B cell (primary cell): ENCODE results near the gene TOP1. TPM values are rescaled to one million over a fixed set of nuclear protein-coding genes. Genes with fewer than 3 reads are reported as not detected.

Source experiments
- ATAC-seq: fragments of 200-7000 bp; cut with Tn5 transposase; one replicate; pipeline ENCODE4 v1.10.0; 2021; ENCODE audit warnings: low read depth, mild to moderate bottlenecking, moderate number of reproducible peaks, moderate library complexity
- CTCF ChIA-PET: fragments of 350-600 bp; sonication (Branson Sonifier 250); formaldehyde crosslinking; loops from one replicate; lab custom pipeline; 2021; ENCODE audit warnings: antibody characterized with exemption, inconsistent platforms; lab: Charles Lee
- POLR2A ChIA-PET: fragments of 350-600 bp; sonication (Branson Sonifier 250); formaldehyde crosslinking; loops from one replicate; lab custom pipeline; 2021; ENCODE audit warnings: antibody characterized with exemption; lab: Charles Lee
- DNase-seq: peaks from one replicate; pipeline ENCODE4 v3.0.0; 2013
- H2AFZ ChIP-seq: 2 replicates; pipeline ENCODE4 v1.6.1; 2012; ENCODE audit warnings: mild to moderate bottlenecking, low read depth, low read length; ENCODE audit not compliant: insufficient read depth, poor library complexity, severe bottlenecking
- H3K27ac ChIP-seq, 2 donors: 1 replicate in 1 of 2; 2 replicates in 1 of 2; pipeline ENCODE4 v1.5.1; 2012 to 2013; ENCODE audit warnings: low read length in 2 of 2, mild to moderate bottlenecking in 2 of 2, moderate library complexity in 1 of 2
- H3K27me3 ChIP-seq, 4 experiments: fragments of 200-600 bp in 1 of 4; sonication (generic) in 1 of 4; replicated peaks in 1 of 4; 1 replicate in 2 of 4; 2 replicates in 2 of 4; pipeline versions ENCODE4 v1.6.1 to v1.7.0; 2013 to 2016; ENCODE audit warnings: low read length in 3 of 4, mild to moderate bottlenecking in 2 of 4, mixed read lengths in 1 of 4, moderate library complexity in 1 of 4; ENCODE audit not compliant: insufficient read depth in 4 of 4, control insufficient read depth in 3 of 4; ENCODE audit errors: control extremely low read depth in 1 of 4
- H3K36me3 ChIP-seq, 2 experiments: replicated peaks in 1 of 2; 1 replicate in 1 of 2; 2 replicates in 1 of 2; pipeline versions ENCODE4 v1.6.1 to v1.7.1; 2013; ENCODE audit warnings: low read length in 1 of 2; ENCODE audit not compliant: insufficient read depth in 2 of 2, control insufficient read depth in 1 of 2; ENCODE audit errors: control extremely low read depth in 1 of 2, extremely low read depth in 1 of 2
- H3K4me1 ChIP-seq, 2 donors: fragments of 200-600 bp in 1 of 2; sonication (generic) in 1 of 2; 1 replicate in 1 of 2; 2 replicates in 1 of 2; pipeline versions ENCODE4 v1.5.1 to v1.6.1; 2013 to 2017; ENCODE audit warnings: low read length in 2 of 2; ENCODE audit not compliant: control insufficient read depth in 2 of 2, insufficient read depth in 2 of 2
- H3K4me2 ChIP-seq: replicated peaks from 2 replicates; pipeline ENCODE3; 2012; ENCODE audit warnings: mild to moderate bottlenecking, low read depth, low read length; ENCODE audit not compliant: poor library complexity, severe bottlenecking
- H3K4me3 ChIP-seq, 5 experiments: fragments of 200-600 bp in 1 of 5; sonication (generic) in 1 of 5; 1 replicate in 3 of 5; 2 replicates in 2 of 5; pipeline versions ENCODE4 v1.5.1 to v1.7.0; 2011 to 2016; ENCODE audit warnings: low read length in 4 of 5, mild to moderate bottlenecking in 4 of 5, low read depth in 2 of 5, control low read depth in 1 of 5, moderate library complexity in 1 of 5; ENCODE audit not compliant: insufficient read depth in 1 of 5; ENCODE audit errors: control extremely low read depth in 1 of 5, extremely low read depth in 1 of 5
- H3K79me2 ChIP-seq: fragments of 200-600 bp; sonication (generic); one replicate; pipeline ENCODE4 v1.6.0; 2016; ENCODE audit warnings: low read length; ENCODE audit not compliant: control insufficient read depth, insufficient read depth
- H3K9ac ChIP-seq: fragments of 200-600 bp; sonication (generic); 2 replicates; pipeline ENCODE4 v1.6.1; 2017; ENCODE audit warnings: mild to moderate bottlenecking, low read length, moderate library complexity
- H3K9me3 ChIP-seq, 3 donors: one replicate each; pipeline versions ENCODE4 v1.6.1 to v1.7.1; 2013; ENCODE audit warnings: low read length in 2 of 3; ENCODE audit not compliant: control insufficient read depth in 2 of 3, insufficient read depth in 1 of 3; ENCODE audit errors: control extremely low read depth in 1 of 3
- H4K20me1 ChIP-seq: 2 replicates; pipeline ENCODE4 v1.6.0; 2012; ENCODE audit warnings: mild to moderate bottlenecking, low read length; ENCODE audit not compliant: insufficient read depth, control insufficient read depth, poor library complexity, severe bottlenecking
- H3K27ac Mint-ChIP-seq: one replicate; pipeline ENCODE4 v1.8.0; 2021; ENCODE audit warnings: mixed read lengths
- H3K27me3 Mint-ChIP-seq: one replicate; pipeline ENCODE4 v1.8.0; 2021; ENCODE audit warnings: mixed read lengths
- H3K4me1 Mint-ChIP-seq: one replicate; pipeline ENCODE4 v1.8.0; 2021; ENCODE audit warnings: mixed read lengths
- H3K4me3 Mint-ChIP-seq: one replicate; pipeline ENCODE4 v1.8.0; 2021; ENCODE audit warnings: mixed read lengths
- H3K9me3 Mint-ChIP-seq: one replicate; pipeline ENCODE4 v1.8.0; 2022; ENCODE audit warnings: mixed read lengths; ENCODE audit not compliant: insufficient read depth
- CTCF ChIP-seq: fragments of 200-600 bp; IDR thresholded peaks from one replicate; pipeline ENCODE4 v1.8.0; 2022; ENCODE audit warnings: antibody characterized with exemption, mild to moderate bottlenecking
- EZH2 ChIP-seq: IDR thresholded peaks from 2 replicates; pipeline ENCODE4 v1.6.1; 2012; ENCODE audit warnings: borderline replicate concordance, low read depth, mild to moderate bottlenecking, moderate library complexity, low read length; ENCODE audit not compliant: insufficient read depth, poor library complexity, severe bottlenecking
- WGBS: methylation state at CpG from one replicate; pipeline ENCODE4 v1.1.5; 2013; ENCODE audit warnings: missing lambda C conversion rate; ENCODE audit not compliant: insufficient coverage; 5-methylcytosine and 5-hydroxymethylcytosine counted together
- intact Hi-C: fragments of 100-400 bp; cut with micrococcal nuclease; formaldehyde crosslinking; loops from one replicate; pipeline ENCODE4 v1.10.0; 2022
- polyA plus RNA-seq: library from polyadenylated mRNA; depleted of rRNA; stranded (reverse); fragments of >200 nt; gene quantifications from 2 replicates; pipeline ENCODE4 v1.2.3, GENCODE V29; 2012
- total RNA-seq, 2 donors: library from RNA; stranded (reverse); fragments of 120-200 nt in 1 of 2; gene quantifications; 1 replicate in 1 of 2; 2 replicates in 1 of 2; pipeline versions ENCODE4 v1.2.3 to v1.2.4, GENCODE V29; 2013 to 2022

The TOP1 gene
- total and polyA plus RNA-seq, 2 donors (not counting 1 experiment from before 2014, with no cell fraction given) = 5.4 to 44.9 TPM

GRCh38 chr20:41145317-41145716 is 116.7 kb downstream of the TOP1 start:
- Histone ChIP-seq H3K9me3 (no peaks in the 10 kb centered on the region), H2AFZ (no peak overlapping the region), H3K79me2 (peaks cover 97% of the 10 kb centered on the region), H4K20me1 (peaks cover 53% of the 10 kb centered on the region), H3K4me2 (no peak overlapping the region), H3K36me3 (peaks cover 0 to 3% of the 10 kb centered on the region in 2 experiments), H3K27me3 (no peaks in the 10 kb centered on the region), H3K27ac (no peak overlapping the region), H3K4me3 (no peak overlapping the region), H3K9ac (no peak overlapping the region), H3K4me1 (peaks cover 41 to 56% of the 10 kb centered on the region in 2 donors)
- Mint-ChIP-seq H3K27ac (no peak overlapping the region), H3K4me3 (no peak overlapping the region), H3K4me1 (peaks cover 77% of the 10 kb centered on the region), H3K9me3 (no peaks in the 10 kb centered on the region), H3K27me3 (no peaks in the 10 kb centered on the region)
- DNase-seq (no peak), ATAC-seq (no peak)
- intact Hi-C loops = no loop called here
- TF ChIP-seq EZH2 (no peak), CTCF (no peak)
- ChIA-PET POLR2A (no interaction called here), CTCF (interaction anchor here (1.1 to 2.7 kb wide), 3 partner anchors 8 to 28 kb away, joined by 3 to 14 read pairs (median 7); partner anchors contain the start of gene PLCG1)
- WGBS = 100% methylated on average over 1 of the region's 2 CpGs

DNA sequence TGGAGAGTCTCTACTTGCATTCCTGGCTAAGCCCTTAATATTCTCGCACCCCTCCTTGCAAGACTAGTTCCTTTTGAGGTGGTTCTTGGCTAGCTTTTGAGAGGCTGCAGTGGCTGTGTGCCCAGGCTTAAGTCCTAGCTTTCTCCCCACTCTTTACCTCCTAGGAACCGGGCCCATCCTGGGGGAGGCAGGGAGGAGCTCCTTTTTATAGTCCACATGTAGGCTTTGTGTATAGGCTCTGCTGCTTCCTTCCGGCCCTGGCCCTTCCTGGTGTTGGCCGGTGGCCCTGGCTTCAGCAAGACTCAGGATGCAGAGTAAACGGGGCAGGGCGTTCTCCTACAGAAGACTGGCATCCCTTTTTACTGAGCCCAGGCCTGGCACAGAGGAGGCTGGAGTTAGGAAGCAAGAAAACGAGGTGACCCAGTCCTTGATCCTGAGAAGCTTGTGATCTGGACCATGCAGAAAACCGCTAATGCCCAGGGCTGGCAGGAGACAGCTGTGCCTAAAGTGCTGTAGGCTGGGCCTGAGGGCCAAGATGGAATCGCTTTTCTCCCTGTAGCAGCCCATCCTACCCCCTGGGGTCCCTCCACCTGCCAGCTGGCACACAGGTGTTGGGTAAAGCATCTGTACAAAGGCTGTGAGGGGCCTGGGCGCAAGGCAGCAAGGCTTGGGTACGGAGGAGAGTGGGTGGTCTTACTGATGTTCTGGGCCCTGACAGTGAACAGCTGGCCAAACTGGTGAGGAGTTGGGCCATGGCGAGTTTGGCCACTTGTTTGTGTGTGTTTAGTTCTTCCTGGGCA is 117.4 kb downstream of the TOP1 start:
- DNase-seq (no peak), ATAC-seq (no peak)
- ChIA-PET CTCF (interaction anchor here (1.1 to 2.7 kb wide), 5 partner anchors 9 to 155 kb away, joined by 3 to 14 read pairs (median 3); partner anchors contain the start of gene PLCG1), POLR2A (no interaction called here)
- no peak overlapping the region for H2AFZ ChIP-seq
- no peaks in the 10 kb centered on the region for H3K27me3 ChIP-seq
- Mint-ChIP-seq H3K4me3 (peak overlapping the region; percentile 10), H3K9me3 (no peaks in the 10 kb centered on the region), H3K27ac (peak overlapping the region; percentile 13), H3K27me3 (no peaks in the 10 kb centered on the region), H3K4me1 (peaks cover 77% of the 10 kb centered on the region)
- H3K79me2 ChIP-seq = peaks cover 96% of the 10 kb centered on the region
- peaks cover 53% of the 10 kb centered on the region for H4K20me1 ChIP-seq
- intact Hi-C loops = no loop called here
- H3K27ac ChIP-seq = no peak overlapping the region
- peaks cover 41 to 55% of the 10 kb centered on the region in 2 donors for H3K4me1 ChIP-seq
- no peaks in the 10 kb centered on the region for H3K9me3 ChIP-seq
- peaks cover 0 to 3% of the 10 kb centered on the region in 2 experiments for H3K36me3 ChIP-seq
- no peak overlapping the region for H3K9ac ChIP-seq
- TF ChIP-seq CTCF = no peak
- no peak for TF ChIP-seq EZH2
- peak overlapping the region; percentile 43 for H3K4me2 ChIP-seq
- H3K4me3 ChIP-seq = no peak overlapping the region
- WGBS = 94% methylated on average over 9 of the region's 12 CpGs
